ENCODE data around the gene CFAP90.

Gene CFAP90

GRCh38 chr5:7867260-7867659 is 16.3 kb upstream of the CFAP90 start:
- no peak for FAIRE-seq

- FAIRE-seq, result no peak
Observed at GRCh38 chr5:7866196-7866595, 15.3 kb upstream of the CFAP90 start.

GRCh38 chr5:7857926-7858632 is 7.1 kb upstream of the CFAP90 start:
- no peak for FAIRE-seq

GRCh38 chr5:7857361-7857760 is 6.4 kb upstream of the CFAP90 start:
- FAIRE-seq, result no peak

GRCh38 chr5:7856855-7857254 is 5.9 kb upstream of the CFAP90 start:
- FAIRE-seq, result peak; percentile 29

- FAIRE-seq, result no peak
Observed at GRCh38 chr5:7855611-7856010, 4.7 kb upstream of the CFAP90 start.

GRCh38 chr5:7852988-7853387 is 2.1 kb upstream of the CFAP90 start:
- FAIRE-seq, result no peak

- no peak for FAIRE-seq
Observed at GRCh38 chr5:7852542-7852941, 1.6 kb upstream of the CFAP90 start.

GRCh38 chr5:7851617-7852289 is 820 bp upstream of the CFAP90 start:
- no peak for FAIRE-seq

GRCh38 chr5:7851240-7851592 is 283 bp upstream of the CFAP90 start:
- no peak for FAIRE-seq

GRCh38 chr5:7849681-7850394 is 1.1 kb downstream of the CFAP90 start:
- no peak for FAIRE-seq

- FAIRE-seq, result no peak
Observed at GRCh38 chr5:7848296-7848695, 2.6 kb downstream of the CFAP90 start.

- FAIRE-seq, result no peak
Observed at GRCh38 chr5:7846327-7846726, 4.6 kb downstream of the CFAP90 start.

GRCh38 chr5:7845557-7845956 is 5.4 kb downstream of the CFAP90 start:
- FAIRE-seq, result no peak

GRCh38 chr5:7844901-7845300 is 6.0 kb downstream of the CFAP90 start:
- no peak for FAIRE-seq

- FAIRE-seq, result no peak
Observed at GRCh38 chr5:7842531-7842930, 8.4 kb downstream of the CFAP90 start.

GRCh38 chr5:7837403-7837802 is 13.5 kb downstream of the CFAP90 start:
- no peak for FAIRE-seq

GRCh38 chr5:7834982-7835381 is 16.0 kb downstream of the CFAP90 start:
- no peak for FAIRE-seq

GRCh38 chr5:7828269-7828668 is 22.7 kb downstream of the CFAP90 start:
- FAIRE-seq, result no peak

GRCh38 chr5:7827610-7828009 is 23.3 kb downstream of the CFAP90 start:
- no peak for FAIRE-seq

GRCh38 chr5:7825630-7826029 is 25.3 kb downstream of the CFAP90 start:
- FAIRE-seq, result no peak

GRCh38 chr5:7824995-7825394 is 25.9 kb downstream of the CFAP90 start:
- FAIRE-seq, result no peak

- FAIRE-seq, result no peak
Observed at GRCh38 chr5:7823594-7823993, 27.3 kb downstream of the CFAP90 start.

GRCh38 chr5:7822449-7822848 is 28.5 kb downstream of the CFAP90 start:
- FAIRE-seq, result no peak

Measured in A204.1 (cell line).